PC-9 (cell line): ENCODE data around the gene SLC26A4.

ENCODE experiments used
- CTCF ChIP-seq: fragments of 200-600 bp; sonication (generic); conservative IDR thresholded peaks from 2 replicates; pipeline ENCODE4 v1.6.1; 2017; ENCODE audit warnings: mixed run types, antibody characterized with exemption, mild to moderate bottlenecking, moderate library complexity
- EZH2 ChIP-seq: fragments of 200-600 bp; sonication (generic); IDR thresholded peaks from 2 replicates; pipeline ENCODE4 v1.8.0; 2017; ENCODE audit warnings: antibody characterized with exemption, low read depth

DNA sequence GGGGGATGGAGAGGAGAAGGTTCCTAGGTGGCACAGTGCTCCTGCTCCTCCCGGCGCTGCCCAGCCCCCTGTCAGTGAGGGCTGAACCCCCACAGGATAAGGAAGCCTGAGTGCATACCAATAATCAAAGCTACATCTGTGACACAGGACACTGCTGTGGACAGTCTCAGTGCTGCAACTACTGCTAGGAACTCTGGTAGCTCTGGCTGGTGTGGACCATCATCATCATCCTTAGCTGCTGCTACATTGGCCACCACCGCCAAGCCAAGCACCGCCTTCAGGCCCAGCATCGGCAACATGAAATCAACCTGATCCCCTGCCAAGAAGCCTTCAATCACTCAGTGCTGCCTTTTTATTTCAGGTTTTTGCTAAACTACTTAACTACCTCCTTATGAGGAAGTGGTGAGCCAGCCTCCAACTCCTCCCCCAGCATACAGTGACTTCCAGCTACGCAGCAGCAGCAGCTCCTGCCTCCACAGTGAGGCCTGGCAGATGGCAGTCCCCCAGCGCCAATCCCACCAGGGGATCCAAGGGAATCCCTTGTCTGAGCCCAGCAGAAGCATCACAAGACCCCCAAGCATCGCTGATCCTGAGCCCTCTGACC, 32.1 kb upstream of the SLC26A4 start:
- TF ChIP-seq CTCF = no peak
- no peak for TF ChIP-seq EZH2
